Stimulated activated CD4-positive, alpha-beta T cell treated with anti-CD3 and anti-CD28 coated beads, Interleukin-4, amount 100 ng/mL, for 24 hours (primary cell): ENCODE measurements around the gene SIMC1.
"Not testable (repeated sequence)": the region's sequence is repeated elsewhere in the genome, so short reads cannot be mapped to it uniquely, and the experiment has no call there.

Experiments
- DNase-seq: peaks from one replicate; pipeline ENCODE4 v3.0.0-alpha.2; 2020

The SIMC1 gene

DNA sequence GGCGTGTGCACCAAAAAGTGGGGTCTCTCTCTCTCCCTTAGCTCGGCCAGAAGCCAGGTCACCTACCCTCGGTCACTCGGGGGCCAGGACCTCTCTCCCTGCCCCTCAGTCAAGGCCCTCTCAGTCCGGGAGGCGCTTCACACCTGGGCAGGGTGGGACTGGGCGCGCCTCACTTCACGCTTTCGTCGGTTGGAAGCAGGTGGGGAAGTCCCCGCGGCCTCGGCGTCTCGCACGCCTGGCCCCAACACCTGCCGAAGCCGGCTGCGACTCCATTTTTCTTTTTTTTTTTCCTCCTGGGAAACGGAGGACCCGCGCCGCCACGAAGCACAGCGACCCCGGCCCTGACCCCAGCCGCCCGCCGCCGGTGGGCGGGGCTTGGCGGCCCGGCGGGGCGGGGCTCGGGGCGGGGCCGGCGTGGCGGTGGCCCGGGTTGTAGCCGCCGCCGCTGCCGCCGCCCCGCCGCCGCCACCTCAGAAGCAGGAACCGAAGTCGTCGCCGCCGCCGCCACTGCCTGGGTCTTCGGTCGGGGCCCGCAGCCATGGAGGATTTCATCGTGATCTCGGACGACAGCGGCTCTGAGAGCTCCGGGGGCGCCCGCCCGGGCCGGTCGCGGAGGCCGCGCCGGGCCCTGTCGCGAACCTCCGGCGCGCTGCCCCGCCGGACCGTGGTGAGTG lies at the start of gene SIMC1:
SIMC1 (plus strand) TSS at position 454 of the 674 bp plus-strand sequence; CDS start at position 539, 85 bp downstream.
- peak; percentile 45 for DNase-seq

DNA sequence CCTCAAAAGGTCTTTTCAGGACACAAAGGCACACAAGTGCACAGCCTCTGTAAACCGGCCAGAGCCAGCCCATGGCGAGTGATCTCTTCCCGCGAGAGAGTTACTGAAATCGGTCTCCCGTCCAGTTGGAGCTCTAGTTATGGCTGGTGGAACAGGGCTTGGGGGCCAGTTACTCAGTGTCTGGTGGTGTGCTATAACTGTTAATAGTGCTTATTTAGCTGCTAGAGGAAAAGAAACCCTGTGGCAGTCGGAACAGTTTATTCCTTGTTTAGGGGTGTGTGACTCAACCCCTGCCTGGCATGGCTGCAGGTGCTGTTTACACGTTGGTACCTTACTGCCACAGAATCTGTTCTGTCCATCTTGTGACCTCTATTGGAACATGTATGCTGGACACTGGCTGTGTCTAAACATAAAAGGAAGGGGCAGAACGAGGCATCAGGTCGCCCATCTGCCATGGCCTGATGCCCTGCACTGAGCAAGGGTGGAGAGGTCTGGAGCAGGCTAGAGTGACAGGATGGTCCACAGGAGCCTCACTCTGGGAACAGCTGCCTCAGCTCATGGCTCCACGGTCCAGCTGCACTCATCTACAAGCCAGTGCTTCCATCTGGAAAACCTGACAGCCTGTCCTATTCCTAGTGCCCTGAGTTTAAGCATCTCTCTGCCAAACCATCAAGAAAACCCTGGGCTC lies 49.6 kb upstream of the SIMC1 start:
- no peak for DNase-seq

DNA sequence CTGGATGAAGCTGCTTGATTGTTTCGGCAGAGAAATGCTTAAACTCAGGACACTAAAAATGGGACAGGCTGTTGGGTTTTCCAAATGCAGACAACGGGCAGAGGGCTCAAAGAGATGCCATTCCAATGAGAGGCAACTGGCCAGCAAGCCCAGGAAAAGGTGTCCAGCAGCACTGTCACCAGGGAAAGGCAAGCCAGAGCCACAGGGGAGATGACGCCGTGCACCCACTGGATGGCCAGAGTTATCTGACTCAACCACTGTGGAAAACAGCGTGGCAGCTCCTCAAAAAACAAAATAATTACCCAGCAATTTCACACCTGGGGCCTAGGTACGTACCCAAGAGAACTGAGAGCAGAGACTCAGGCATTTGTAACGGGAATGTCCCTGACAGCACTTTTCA lies 48.4 kb upstream of the SIMC1 start:
- no peak for DNase-seq

DNA sequence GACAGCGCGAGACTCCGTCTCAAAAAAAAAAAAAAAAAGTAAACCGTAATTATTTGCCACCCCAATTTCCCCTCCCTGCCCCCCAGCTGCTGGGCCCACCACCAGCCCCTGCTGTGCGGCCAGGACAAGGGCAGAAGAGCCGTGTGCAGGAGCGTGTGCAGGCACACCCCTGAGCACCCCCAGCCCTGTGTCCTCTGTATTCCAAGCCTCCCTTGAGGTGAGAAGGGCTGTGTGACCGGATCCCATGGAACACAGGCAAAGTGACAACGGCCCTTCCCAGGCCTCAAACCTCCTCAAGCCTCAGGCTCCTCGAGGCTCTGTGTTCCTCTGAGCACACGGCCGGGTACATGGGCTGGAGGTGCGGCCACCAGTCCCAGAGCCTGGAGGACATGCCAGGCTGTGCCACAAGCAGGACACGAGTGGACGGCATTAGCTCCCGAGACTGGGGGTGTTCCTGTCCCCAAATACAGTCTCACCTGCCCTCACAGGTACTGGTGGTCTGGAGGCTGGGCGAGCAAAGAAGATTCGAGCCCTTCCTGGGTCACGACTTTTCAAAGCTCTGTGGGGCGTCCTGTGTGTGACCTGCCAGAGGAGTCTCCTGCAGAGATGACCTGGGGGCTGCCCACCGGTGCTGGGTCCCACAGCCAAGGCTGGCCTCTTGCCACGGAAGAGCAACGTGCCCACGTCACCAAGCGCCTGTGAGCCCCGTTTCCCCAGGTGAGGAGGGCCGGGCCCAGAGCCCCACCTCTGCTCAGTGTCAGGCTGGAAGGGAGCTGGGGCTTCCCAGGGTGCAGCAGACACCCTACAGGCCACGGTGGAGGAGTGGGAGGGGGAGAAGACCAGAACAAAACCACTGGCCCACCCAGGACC lies 47.1 kb upstream of the SIMC1 start:
- DNase-seq = no peak

- DNase-seq = no peak
These were observed 46.0 kb upstream of the SIMC1 start for GRCh38 chr5:176192094-176192721.

- DNase-seq = not testable (repeated sequence)
These were observed 45.5 kb upstream of the SIMC1 start for GRCh38 chr5:176192722-176193117.

GRCh38 chr5:176193636-176194035 lies 44.6 kb upstream of the SIMC1 start:
- DNase-seq = not testable (repeated sequence)

- DNase-seq = not testable (repeated sequence)
These were observed 43.8 kb upstream of the SIMC1 start for GRCh38 chr5:176194238-176195083.

DNA sequence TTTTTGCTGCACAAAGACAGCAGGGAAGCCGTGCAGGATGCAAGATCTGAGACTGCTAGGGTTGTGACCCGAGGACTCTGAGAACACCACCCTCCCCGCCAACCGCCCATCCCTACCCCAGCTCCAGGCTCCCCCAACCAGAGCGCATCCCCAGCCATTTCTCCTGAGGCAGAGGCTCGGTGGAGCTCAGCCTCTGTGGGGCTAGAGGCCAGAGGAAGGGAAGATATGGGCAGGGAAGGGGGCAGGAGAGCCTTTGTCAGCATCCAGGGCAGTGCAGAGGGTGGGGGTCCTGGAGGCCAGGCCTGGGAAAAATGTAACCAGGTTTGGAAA lies 43.2 kb upstream of the SIMC1 start:
- DNase-seq = not testable (repeated sequence)

DNA sequence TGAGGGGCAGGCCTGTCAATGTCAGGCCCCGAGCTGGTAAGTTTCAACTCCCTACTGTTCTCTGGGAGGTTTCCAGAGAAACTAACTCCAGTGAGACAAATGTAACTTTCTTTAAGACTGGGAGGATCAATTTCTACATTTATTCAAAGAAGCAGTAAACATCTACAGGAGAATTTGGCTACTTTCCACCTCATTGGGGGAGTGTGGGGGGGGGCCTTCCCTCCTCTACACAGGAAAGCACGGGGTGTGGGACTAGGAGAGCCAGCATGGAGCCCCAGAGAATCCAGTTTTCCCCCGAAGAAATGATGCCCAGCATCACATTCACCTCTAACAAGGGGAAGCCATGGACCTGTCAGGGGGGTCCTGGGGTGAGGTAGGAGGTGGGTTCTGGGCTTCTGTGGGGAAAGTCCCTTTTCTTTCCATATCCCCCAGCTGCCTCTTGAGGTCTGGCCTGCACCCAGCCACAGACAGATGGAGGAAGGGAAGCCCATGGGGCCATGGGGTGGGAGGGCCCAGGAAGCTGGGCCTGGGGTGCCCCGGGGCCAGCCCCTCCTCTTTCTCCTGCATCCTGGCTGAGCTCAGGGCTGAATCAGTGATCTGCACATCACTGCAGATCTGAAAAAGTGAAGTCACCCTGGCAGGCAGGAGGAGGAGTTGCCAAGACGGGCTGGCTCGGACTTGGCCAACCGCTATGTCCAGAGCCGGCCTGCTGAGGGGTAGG lies 42.6 kb upstream of the SIMC1 start:
- not testable (repeated sequence) for DNase-seq

DNA sequence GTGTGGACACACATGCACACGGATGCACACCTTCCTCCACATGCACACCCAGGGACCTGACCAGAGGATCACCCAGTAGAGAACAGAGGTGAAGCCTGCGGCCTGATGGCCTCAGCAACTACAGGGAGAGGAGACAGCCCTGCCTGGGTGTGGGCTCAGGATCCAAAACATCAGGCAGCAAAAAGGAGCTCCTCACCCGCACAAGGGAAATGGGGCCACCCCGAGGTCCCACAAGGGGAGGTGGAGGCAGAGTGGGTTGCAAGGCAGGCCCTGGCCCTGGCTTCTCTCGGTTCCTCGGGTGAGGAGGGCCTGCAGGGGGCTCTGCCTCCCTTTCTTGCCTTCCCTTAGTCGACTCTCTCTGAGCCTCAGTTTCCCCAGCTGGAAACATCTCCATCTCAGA lies 41.4 kb upstream of the SIMC1 start:
- DNase-seq = not testable (repeated sequence)

DNA sequence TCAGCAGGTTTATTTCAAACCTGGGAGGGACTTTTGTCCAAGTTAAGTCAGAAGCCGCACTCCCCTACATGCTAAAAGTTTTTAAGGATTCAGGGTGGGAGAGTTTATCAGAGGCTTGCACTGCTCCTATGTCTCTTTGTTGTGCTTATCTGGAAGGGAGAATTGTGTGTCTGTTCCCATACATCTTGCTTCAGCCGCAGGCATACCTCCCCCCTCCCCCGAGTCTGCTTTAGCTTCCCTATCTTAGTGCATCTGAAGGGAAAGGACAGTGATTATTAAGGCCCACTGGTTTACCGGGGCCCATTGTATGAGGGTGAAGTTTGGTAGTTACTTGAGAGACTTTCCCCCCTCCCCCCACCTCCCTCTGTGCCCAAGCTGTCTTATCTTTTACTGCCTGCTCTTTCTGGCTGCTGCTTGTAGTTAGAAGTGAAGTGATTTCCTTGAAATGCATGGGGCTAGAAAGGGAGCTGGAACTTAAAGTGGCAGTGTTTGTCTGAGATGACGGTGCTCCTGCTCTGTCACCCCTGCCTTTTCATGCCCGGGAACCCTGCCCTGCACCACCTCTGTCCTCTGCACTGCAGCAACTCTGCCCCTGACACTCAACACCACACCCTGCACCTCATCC lies 40.9 kb upstream of the SIMC1 start:
- DNase-seq = not testable (repeated sequence)

GRCh38 chr5:176198299-176198698 lies 39.9 kb upstream of the SIMC1 start:
- DNase-seq = not testable (repeated sequence)

GRCh38 chr5:176198991-176199733 lies 39.1 kb upstream of the SIMC1 start:
- DNase-seq = not testable (repeated sequence)

DNA sequence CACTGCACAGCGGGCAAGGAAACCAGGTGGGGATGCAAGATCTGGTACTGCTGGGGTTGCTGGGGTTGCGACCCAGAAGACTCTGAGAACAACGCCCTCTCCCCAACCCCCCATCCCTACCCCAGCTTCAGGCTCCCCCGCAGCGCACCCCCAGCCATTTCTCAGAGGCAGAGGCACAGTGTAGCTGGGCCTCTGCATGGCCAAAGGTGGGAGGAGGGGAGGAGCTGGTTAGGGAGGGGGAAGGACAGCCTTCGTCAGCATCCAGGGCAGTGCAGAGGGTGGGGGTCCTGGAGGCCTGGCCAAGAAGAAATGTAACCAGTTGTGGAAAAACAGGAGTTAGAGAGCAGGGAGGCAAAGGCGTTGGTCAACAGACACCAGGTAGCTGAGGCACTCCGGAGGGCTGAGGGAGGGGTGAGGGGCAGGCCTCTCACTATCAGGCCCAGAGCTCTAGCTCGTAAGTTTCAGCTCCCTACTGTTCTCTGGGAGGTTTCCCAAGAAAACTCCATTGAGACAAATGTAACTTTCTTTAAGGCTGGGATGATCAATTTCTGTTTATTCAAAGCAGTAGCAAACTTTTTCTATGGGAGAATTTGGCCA lies 38.3 kb upstream of the SIMC1 start:
- DNase-seq = not testable (repeated sequence)

DNA sequence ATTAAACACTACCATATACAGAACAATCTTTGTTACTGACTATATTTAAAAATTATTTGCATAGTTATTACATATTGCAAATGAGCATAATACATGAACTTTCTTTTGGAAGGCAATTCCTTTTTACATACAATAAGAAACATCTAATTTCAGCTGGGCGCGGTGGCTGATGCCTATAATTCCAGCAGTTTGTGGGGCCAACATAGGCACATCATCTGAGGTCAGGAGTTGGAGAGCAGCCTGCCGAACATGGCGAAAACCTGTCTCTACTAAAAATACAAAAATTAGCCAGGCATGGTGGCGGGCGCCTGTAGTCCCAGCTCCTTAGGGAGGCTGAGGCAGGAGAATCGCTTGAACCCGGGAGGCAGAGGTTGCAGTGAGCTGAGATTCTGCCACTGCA lies 36.4 kb upstream of the SIMC1 start:
- DNase-seq = no peak

DNA sequence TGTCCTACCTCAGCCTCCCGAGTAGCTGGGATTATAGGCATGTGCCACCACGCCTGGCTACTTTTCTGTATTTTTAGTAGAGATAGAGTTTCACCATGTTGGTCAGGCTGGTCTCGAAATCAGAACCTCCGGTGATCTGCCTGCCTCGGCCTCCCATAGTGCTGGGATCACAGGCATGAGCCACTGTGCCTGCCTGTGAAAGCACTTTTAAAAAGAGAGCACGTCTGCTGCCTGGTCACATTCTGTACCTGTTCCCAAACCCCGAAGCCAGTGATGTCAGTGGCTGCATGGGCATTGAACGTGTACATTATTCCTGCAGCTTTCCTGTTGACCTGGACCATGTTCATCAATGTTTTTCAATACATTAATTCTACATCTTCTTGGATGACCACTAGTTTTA lies 35.1 kb upstream of the SIMC1 start:
- DNase-seq = no peak

DNA sequence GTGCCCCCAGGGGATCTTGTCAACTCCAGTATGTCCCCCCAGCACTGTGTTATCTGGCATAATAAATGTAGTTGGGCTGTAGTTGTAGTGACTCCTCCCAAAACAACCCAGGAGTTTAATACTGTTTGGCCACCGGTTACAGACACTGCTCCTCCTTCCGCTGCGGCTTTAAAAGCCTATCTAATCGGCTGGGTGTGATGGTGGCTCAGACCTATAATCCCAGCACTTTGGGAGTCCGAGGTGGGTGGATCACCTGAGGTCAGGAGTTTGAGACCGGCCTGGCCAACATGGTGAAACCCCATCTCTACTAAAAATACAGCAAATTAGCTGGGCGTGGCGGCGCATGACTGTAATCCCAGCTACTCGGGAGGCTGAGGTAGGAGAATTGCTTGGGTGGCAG lies 34.7 kb upstream of the SIMC1 start:
- DNase-seq = not testable (repeated sequence)

GRCh38 chr5:176214466-176215021 lies 23.7 kb upstream of the SIMC1 start:
- not testable (repeated sequence) for DNase-seq
